Activated CD8-positive, alpha-beta memory T cell treated with anti-CD3 and anti-CD28 coated beads, Interleukin-2, amount 50 U/mL, for 1 hour (primary cell): ENCODE measurements around the gene POLN.
"Not testable (repeated sequence)": the region's sequence is repeated elsewhere in the genome, so short reads cannot be mapped to it uniquely, and the experiment has no call there.

Experiments
- DNase-seq: peaks from one replicate; pipeline ENCODE4 v3.0.0-alpha.2; 2020; ENCODE audit errors: extremely low read depth

POLN gene

GRCh38 chr4:2251795-2252529, 10.0 kb upstream of the POLN start:
- no peak for DNase-seq

- no peak for DNase-seq
These were observed 9.3 kb upstream of the POLN start for GRCh38 chr4:2251073-2251794.

GRCh38 chr4:2250357-2251072, 8.6 kb upstream of the POLN start:
- no peak for DNase-seq

- no peak for DNase-seq
These were observed 7.8 kb upstream of the POLN start for GRCh38 chr4:2249526-2250356.

DNA sequence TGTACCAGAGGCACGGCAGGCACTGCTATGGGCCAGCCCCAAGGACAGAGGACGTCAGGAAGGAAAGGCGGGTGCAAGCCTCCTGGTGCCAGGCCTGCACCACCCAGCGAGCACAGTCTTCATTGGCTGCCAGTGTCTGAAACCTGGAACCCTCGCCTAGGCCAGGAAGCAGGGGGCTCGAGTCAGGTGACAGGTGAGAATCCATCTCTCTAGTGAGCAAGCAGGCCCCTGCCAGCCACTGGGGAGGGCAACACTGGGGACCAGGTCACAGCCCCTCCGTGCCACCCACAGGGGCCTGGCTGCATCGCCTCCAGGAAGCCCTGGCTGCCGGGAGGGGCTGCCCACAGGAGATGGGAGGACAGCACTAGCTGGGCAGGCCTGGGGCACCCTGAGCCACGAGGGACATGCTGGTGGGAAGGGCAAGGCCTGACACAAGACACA, 6.9 kb upstream of the POLN start:
- no peak for DNase-seq

GRCh38 chr4:2248044-2248780, 6.3 kb upstream of the POLN start:
- no peak for DNase-seq

- no peak for DNase-seq
These were observed 5.5 kb upstream of the POLN start for GRCh38 chr4:2247128-2248043.

DNA sequence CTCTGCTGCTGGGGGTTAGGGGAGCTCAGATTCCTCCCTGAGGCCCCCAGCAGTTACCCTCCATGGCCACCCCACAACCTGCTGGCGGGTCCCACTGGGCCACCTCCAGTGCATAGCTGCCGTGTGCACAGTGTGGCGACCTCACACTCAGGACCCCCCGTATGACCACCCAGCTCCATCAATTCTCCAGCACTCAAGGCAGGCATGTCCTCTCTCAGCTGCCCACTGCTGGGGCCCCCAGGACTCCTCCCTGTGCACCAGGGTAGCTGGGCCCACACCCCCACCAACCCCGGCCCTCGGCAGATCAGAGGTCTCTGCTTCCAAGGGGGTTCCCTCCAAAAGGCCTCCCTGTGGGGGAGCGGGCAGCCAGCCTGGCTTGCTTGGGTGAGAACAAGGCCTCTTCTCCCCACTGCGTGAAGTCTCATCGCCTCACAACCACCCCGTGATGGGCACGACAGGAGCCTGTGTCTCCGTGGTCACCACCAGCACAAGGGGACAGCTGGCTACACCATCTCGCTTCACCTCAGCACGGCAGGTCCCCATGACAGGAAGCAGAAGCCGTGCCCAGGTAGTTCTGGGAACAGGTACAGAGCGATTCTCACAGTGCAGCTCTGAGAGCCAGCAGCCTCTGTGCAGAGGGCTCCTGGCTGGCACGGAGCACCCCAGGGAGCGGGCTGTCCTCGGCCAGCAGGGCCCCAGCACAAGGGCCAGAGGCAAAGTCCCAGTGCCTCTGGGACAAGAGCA, 4.6 kb upstream of the POLN start:
- no peak for DNase-seq

GRCh38 chr4:2245787-2246275, 3.9 kb upstream of the POLN start:
- no peak for DNase-seq

DNA sequence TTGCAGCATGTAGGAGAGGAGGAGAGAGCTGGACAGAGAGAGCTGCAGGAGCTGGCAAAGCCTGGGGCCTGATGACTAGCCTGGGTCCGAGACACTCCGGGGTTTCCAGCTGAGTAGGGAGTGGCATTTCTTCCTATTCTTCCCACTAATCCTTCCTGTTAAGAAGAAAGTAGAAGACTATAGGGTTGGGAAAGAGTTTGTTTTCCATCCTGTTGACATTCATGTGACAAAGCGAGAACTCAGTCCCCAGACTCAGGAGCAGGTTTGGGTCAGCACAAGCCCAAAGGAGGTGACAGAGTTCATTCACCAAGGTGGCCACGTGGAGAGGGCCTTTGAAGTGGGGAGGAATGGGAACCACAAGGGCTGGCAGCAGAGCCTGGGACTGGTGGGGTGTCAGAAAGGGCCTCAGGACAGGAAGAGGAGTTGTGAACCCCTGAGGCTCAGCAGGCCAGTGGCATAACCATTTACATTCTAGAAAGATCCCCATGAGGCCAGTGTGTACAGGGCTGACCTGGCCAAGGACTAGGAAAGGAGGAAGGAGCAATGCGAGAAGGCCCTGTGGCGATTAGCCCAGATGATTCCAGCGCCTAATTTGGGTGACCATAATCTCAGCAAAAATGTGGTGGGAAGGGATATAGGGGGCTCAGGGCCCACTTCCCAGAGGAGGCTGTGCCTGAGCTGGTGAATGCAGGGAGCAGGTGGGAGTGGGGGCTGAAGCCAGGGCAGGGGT, 3.3 kb upstream of the POLN start:
- DNase-seq: no peak

- DNase-seq: no peak
These were observed 1.9 kb upstream of the POLN start for GRCh38 chr4:2243681-2244380.

DNA sequence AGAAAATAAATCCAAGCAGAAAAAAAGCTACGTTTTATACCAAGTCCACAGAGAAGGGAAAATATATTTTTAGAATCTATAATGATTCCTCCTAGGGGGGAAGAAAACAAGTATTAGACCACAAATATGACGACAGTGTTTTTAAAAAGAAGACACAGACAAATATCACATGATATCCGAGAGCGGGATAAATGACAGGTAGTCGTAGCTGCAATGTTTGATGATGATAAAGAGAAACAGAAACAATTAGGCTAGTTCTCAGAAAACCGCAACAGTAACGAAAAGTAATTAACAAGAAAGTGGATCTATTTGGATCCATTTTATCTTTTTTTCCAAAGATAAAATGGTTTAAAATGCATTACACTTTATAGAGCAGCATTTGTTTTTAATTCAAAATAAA, 918 bp downstream of the POLN start:
- DNase-seq: no peak

DNA sequence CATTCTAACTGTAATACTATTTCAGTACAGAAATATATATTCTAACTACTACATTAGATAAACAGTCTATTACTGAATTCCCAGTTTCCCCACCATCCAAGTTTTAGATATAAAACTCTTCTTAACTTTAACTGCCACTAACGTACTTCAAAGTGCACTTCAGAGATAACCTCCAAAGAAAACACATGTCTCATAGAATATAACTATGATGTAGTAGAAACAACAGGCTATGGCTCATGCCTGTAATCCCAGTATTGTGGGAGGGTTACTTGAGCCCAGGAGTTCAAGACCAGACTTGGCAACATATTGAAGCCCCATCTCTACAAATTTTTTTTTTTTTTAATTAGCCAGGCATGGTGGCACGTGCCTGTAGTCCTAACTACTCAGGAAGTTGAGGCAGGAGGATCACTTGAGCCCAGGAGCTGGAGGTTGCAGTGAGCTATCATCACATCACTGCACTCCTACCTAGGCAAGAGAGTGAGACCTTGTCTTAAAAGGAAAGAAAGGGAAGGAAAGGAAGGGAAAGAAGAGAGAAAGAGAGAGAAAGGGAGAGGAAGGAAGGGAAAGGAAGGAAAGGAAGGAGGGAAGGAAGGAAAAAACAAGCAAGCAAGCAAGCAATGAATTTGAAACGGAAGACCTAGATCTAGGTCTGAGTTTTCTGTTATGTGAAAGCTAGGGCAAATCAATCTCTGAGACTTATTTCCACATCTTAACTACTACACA, 4.8 kb downstream of the POLN start:
- DNase-seq: no peak

- no peak for DNase-seq
These were observed 10.8 kb downstream of the POLN start for GRCh38 chr4:2231082-2231481.

- DNase-seq: no peak
These were observed 15.7 kb downstream of the POLN start for GRCh38 chr4:2226261-2226660.

GRCh38 chr4:2222838-2223237, 19.1 kb downstream of the POLN start:
- no peak for DNase-seq

DNA sequence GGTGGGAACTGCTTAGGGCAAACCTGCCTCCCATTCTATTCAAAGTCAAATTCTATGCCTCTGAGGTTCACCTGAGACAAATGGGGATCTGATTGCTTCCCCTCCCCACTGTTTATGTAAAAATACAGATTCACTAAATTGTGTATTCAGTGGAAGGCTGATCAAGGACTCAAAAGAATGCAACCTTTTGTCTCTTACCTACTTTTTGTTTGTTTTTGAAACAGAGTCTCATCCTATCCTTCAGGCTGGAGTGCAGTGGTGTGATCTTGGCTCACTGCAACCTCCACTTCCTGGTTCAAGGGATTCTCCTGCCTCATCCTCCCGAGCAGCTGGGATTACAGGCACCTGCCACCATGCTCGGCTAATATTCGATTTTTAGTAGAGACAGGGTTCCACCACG, 20.5 kb downstream of the POLN start:
- not testable (repeated sequence) for DNase-seq
